Fibroblast of villous mesenchyme (primary cell): ENCODE data around the gene P3R3URF. TPM values are rescaled to one million over a fixed set of nuclear protein-coding genes. Genes with fewer than 3 reads are reported as not detected.
A peak's percentile ranks its signal among the peaks of the same experiment; 100 is the strongest.
"Not testable (repeated sequence)": the region's sequence is repeated elsewhere in the genome, so short reads cannot be mapped to it uniquely, and the experiment has no call there.

ENCODE experiments used
- DNase-seq: peaks from one replicate; pipeline ENCODE4 v3.0.0-alpha.2; 2010; ENCODE audit warnings: low read depth
- H3K4me3 ChIP-seq: 2 replicates; pipeline ENCODE4 v1.5.1; 2011; ENCODE audit warnings: low read depth, mild to moderate bottlenecking, low read length
- CTCF ChIP-seq: IDR thresholded peaks from 2 replicates; pipeline ENCODE4 v1.5.1; 2012; ENCODE audit warnings: low read depth, mild to moderate bottlenecking, low read length; ENCODE audit not compliant: insufficient read depth
- total RNA-seq: library from RNA; depleted of rRNA; stranded (reverse); fragments of >200 nt; gene quantifications from 2 replicates; pipeline ENCODE4 v1.2.3, GENCODE V29; 2012

P3R3URF gene
- not detected in 2 replicates for total RNA-seq

- no peak for TF ChIP-seq CTCF
- H3K4me3 ChIP-seq, result no peak within 1 kb of the TSS
- no peak for DNase-seq
These were observed at the start of gene P3R3URF for GRCh38 chr1:46176211-46176865. P3R3URF (minus strand) TSS chr1:46176488; CDS start chr1:46176471, 17 bp downstream.

GRCh38 chr1:46224966-46225365 lies 48.7 kb upstream of the P3R3URF start:
- DNase-seq, result no peak
- H3K4me3 ChIP-seq, result no peak overlapping the region
- no peak for TF ChIP-seq CTCF

GRCh38 chr1:46223472-46223943 lies 47.2 kb upstream of the P3R3URF start:
- DNase-seq, result peak; percentile 88
- TF ChIP-seq CTCF, result peak; percentile 93
- H3K4me3 ChIP-seq, result no peak overlapping the region

GRCh38 chr1:46223055-46223454 lies 46.8 kb upstream of the P3R3URF start:
- not testable (repeated sequence) for H3K4me3 ChIP-seq, DNase-seq

GRCh38 chr1:46221749-46222148 lies 45.5 kb upstream of the P3R3URF start:
- TF ChIP-seq CTCF, result no peak
- DNase-seq, result no peak
- no peak overlapping the region for H3K4me3 ChIP-seq

- DNase-seq, result no peak
- TF ChIP-seq CTCF, result no peak
- H3K4me3 ChIP-seq, result no peak overlapping the region
These were observed 44.5 kb upstream of the P3R3URF start for GRCh38 chr1:46220808-46221207.

- DNase-seq, result no peak
These were observed 43.5 kb upstream of the P3R3URF start for GRCh38 chr1:46219551-46220520.

More at GRCh38 chr1:46219551-46220520, 43.5 kb upstream of the P3R3URF start:
- no peak for TF ChIP-seq CTCF
- no peak overlapping the region for H3K4me3 ChIP-seq
